GM19099 (cell line): ENCODE results near the gene USP19.

Source experiments
- POLR2A ChIP-seq: IDR thresholded peaks from 3 replicates; pipeline ENCODE4 v1.6.1; 2011; ENCODE audit warnings: low read depth; ENCODE audit not compliant: insufficient read length; ENCODE audit errors: extremely low read depth

The USP19 gene

DNA sequence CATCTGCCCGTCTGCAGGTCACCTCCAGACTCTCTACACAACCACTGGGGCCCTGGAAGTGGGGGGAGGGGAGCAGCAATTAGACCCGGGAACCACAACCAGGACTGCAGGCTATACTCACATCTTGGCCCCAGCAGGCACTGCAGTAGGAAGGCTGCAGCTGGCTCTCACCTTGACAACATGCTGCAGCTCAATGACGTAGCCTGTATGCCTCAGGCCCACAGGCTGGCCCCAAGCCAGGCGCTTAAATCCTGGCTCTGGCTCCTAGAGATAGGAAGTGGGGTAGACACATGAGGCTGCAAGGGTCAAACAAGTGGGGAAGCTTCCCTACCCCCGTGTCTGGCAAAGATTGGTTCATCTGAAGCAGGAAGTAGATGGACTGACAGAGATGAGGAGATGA, 22.2 kb downstream of the USP19 start:
- no peak for TF ChIP-seq POLR2A

GRCh38 chr3:49093853-49094767, 26.5 kb downstream of the USP19 start, which contains the start of gene QRICH1:
Gene QRICH1 (minus strand): TSS chr3:49094071. CDS start chr3:49077017, 17,054 bp downstream.
- peak; percentile 89 for TF ChIP-seq POLR2A

- no peak for TF ChIP-seq POLR2A
These were observed 27.4 kb downstream of the USP19 start for GRCh38 chr3:49092938-49093852.

DNA sequence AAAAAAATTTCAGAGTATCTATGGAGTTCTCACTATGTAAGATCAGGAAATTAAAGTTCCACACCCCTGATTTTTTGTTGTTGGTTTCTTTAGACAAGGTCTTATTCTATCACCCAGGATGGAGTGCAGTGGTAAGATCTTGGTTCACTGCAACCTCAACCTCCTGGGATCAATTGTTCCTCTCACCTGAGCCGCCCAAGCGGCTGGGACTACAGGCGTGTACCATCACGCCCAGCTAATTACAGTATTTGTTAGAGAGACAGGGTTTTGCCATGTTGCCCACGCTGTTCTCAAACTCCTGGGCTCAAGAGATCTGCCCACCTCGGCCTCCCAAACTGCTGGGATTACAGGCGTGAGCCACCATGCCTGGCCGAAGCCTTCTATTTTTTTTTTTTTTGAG, 39.2 kb downstream of the USP19 start:
- TF ChIP-seq POLR2A = no peak

GRCh38 chr3:49079270-49079669, 41.4 kb downstream of the USP19 start:
- no peak for TF ChIP-seq POLR2A

- TF ChIP-seq POLR2A = no peak
These were observed 44.0 kb downstream of the USP19 start for GRCh38 chr3:49076646-49077045.

- TF ChIP-seq POLR2A = no peak
These were observed 44.5 kb downstream of the USP19 start for GRCh38 chr3:49076116-49076515.
